Measurements from ENCODE around the gene LONRF3. TPM values are rescaled to one million over a fixed set of nuclear protein-coding genes. Genes with fewer than 3 reads are reported as not detected.

LONRF3 gene
- total and polyA plus RNA-seq, 2 experiments from 2014 or later = 2.6 to 6.5 TPM

GRCh38 chrX:118961866-118962560, 12.4 kb upstream of the LONRF3 start:
- WGBS (ENCODE audit: low lambda C conversion rate, missing lambda C conversion rate) = 55% methylated on average over 4 of the region's 4 CpGs
- H3K9me3 ChIP-seq (ENCODE audit: low read depth) = no peaks in the 10 kb centered on the region
- no peak overlapping the region for H2AFZ ChIP-seq
- H4K20me1 ChIP-seq (ENCODE audit: insufficient read depth, poor library complexity, severe bottlenecking) = no peaks in the 10 kb centered on the region
- no peaks in the 10 kb centered on the region for H3K4me1 ChIP-seq (ENCODE audit: insufficient read depth)
- H3K79me2 ChIP-seq = no peaks in the 10 kb centered on the region
- H3K27ac ChIP-seq = no peak overlapping the region
- no peak for DNase-seq (ENCODE audit: low spot score)
- H3K4me3 ChIP-seq = no peak overlapping the region
- no peaks in the 10 kb centered on the region for H3K36me3 ChIP-seq (replicated peaks; ENCODE audit: insufficient read depth, low read depth)
- H3K27me3 ChIP-seq = no peaks in the 10 kb centered on the region
- no peak overlapping the region for H3K4me2 ChIP-seq
- no peak for TF ChIP-seq EZH2phosphoT487 (IDR thresholded peaks at IDR 0.05; ENCODE audit: low read depth, severe bottlenecking, unreplicated experiment)
- no peaks in the 10 kb centered on the region for H3K9me2 ChIP-seq (replicated peaks; ENCODE audit: insufficient read depth)

- DNase-seq (ENCODE audit: low spot score) = no peak
- no peak for TF ChIP-seq CTCF (IDR thresholded peaks at IDR 0.05; ENCODE audit: poor library complexity)
- Histone ChIP-seq H2AFZ (no peak overlapping the region), H3K36me3 (replicated peaks; ENCODE audit: insufficient read depth, low read depth) (no peaks in the 10 kb centered on the region), H3K4me1 (ENCODE audit: insufficient read depth) (no peaks in the 10 kb centered on the region), H3K27ac (no peak overlapping the region), H4K20me1 (ENCODE audit: insufficient read depth, poor library complexity, severe bottlenecking) (no peaks in the 10 kb centered on the region), H3K79me2 (no peaks in the 10 kb centered on the region), H3K4me2 (no peak overlapping the region), H3K27me3 (no peaks in the 10 kb centered on the region), H3K4me3 (no peak overlapping the region), H3K9me3 (ENCODE audit: low read depth) (no peaks in the 10 kb centered on the region), H3K9me2 (replicated peaks; ENCODE audit: insufficient read depth) (no peaks in the 10 kb centered on the region)
- WGBS (ENCODE audit: low lambda C conversion rate, missing lambda C conversion rate) = 69% methylated on average over 2 of the region's 2 CpGs
These were observed 11.3 kb upstream of the LONRF3 start for GRCh38 chrX:118963159-118963558.

- Histone ChIP-seq H3K27me3 (no peaks in the 10 kb centered on the region), H4K20me1 (ENCODE audit: insufficient read depth, poor library complexity, severe bottlenecking) (no peaks in the 10 kb centered on the region), H3K4me1 (ENCODE audit: insufficient read depth) (no peaks in the 10 kb centered on the region), H2AFZ (no peak overlapping the region), H3K9me2 (replicated peaks; ENCODE audit: insufficient read depth) (no peaks in the 10 kb centered on the region), H3K79me2 (no peaks in the 10 kb centered on the region), H3K4me3 (no peak overlapping the region), H3K4me2 (no peak overlapping the region), H3K36me3 (replicated peaks; ENCODE audit: insufficient read depth, low read depth) (no peaks in the 10 kb centered on the region), H3K27ac (no peak overlapping the region), H3K9me3 (ENCODE audit: low read depth) (no peaks in the 10 kb centered on the region)
- no peak for DNase-seq (ENCODE audit: low spot score)
- 57% methylated on average over 2 of the region's 2 CpGs for WGBS (ENCODE audit: low lambda C conversion rate, missing lambda C conversion rate)
- TF ChIP-seq EZH2phosphoT487 (IDR thresholded peaks at IDR 0.05; ENCODE audit: low read depth, severe bottlenecking, unreplicated experiment) (no peak), EZH2 (IDR thresholded peaks at IDR 0.05; ENCODE audit: borderline replicate concordance) (no peak), CTCF (IDR thresholded peaks at IDR 0.05; ENCODE audit: poor library complexity) (no peak)
These were observed 10.2 kb upstream of the LONRF3 start for GRCh38 chrX:118964252-118964651.

GRCh38 chrX:118965395-118965794, 9.0 kb upstream of the LONRF3 start:
- no peaks in the 10 kb centered on the region for H3K27me3 ChIP-seq
- H3K36me3 ChIP-seq (replicated peaks; ENCODE audit: insufficient read depth, low read depth) = no peaks in the 10 kb centered on the region
- no peak for DNase-seq (ENCODE audit: low spot score)
- H3K4me1 ChIP-seq (ENCODE audit: insufficient read depth) = no peaks in the 10 kb centered on the region
- 78% methylated on average over 4 of the region's 4 CpGs for WGBS (ENCODE audit: low lambda C conversion rate, missing lambda C conversion rate)
- no peaks in the 10 kb centered on the region for H3K79me2 ChIP-seq
- no peak overlapping the region for H3K27ac ChIP-seq
- H3K4me3 ChIP-seq = no peak overlapping the region
- no peaks in the 10 kb centered on the region for H4K20me1 ChIP-seq (ENCODE audit: insufficient read depth, poor library complexity, severe bottlenecking)
- no peak overlapping the region for H3K4me2 ChIP-seq
- H3K9me2 ChIP-seq (replicated peaks; ENCODE audit: insufficient read depth) = no peaks in the 10 kb centered on the region
- H2AFZ ChIP-seq = no peak overlapping the region
- no peaks in the 10 kb centered on the region for H3K9me3 ChIP-seq (ENCODE audit: low read depth)
- TF ChIP-seq CTCF (IDR thresholded peaks at IDR 0.05; ENCODE audit: poor library complexity) (no peak), EZH2 (IDR thresholded peaks at IDR 0.05; ENCODE audit: borderline replicate concordance) (no peak)
